ENCODE measurements around the gene VGLL2.

GRCh38 chr6:117269638-117270054 is 4.3 kb downstream of the VGLL2 start:
- TF ChIP-seq POLR2AphosphoS5 (IDR thresholded peaks at IDR 0.05) (no peak), CTCF (IDR thresholded peaks at IDR 0.05) (no peak), EP300 (IDR thresholded peaks at IDR 0.05) (no peak)

Data from sigmoid colon (tissue), 4 donors.